K562 (cell line): ENCODE measurements around the gene ISY1.

Experiments
- CREB1 ChIP-seq, 2 experiments: sonication (generic) in 1 of 2; formaldehyde crosslinking in 1 of 2; IDR thresholded peaks; 2 replicates each; pipeline versions ENCODE4 v1.6.1 to v1.8.0; 2012 to 2022; ENCODE audit warnings: inconsistent platforms in 1 of 2, mild to moderate bottlenecking in 1 of 2, missing genetic modification reagents in 1 of 2, moderate library complexity in 1 of 2
- TF ChIP-seq, protein P1 (sequence below), 2 experiments: fragments of 450-650 bp in 1 of 2; sonication (generic) in 1 of 2; formaldehyde crosslinking in 1 of 2; IDR thresholded peaks in 1 of 2; conservative IDR thresholded peaks in 1 of 2; 2 replicates each; pipeline versions ENCODE4 v1.6.1 to v1.8.1; 2016 to 2023; ENCODE audit warnings: mild to moderate bottlenecking in 2 of 2, moderate library complexity in 2 of 2, inconsistent platforms in 1 of 2, missing genetic modification reagents in 1 of 2

GRCh38 chr3:129144786-129145185, 16.1 kb downstream of the ISY1 start:
- TF ChIP-seq CREB1 (IDR thresholded peaks at IDR 0.05) (no peak), CREB1 (CRISPR knock-in tag; IDR thresholded peaks at IDR 0.05) (no peak)
- TF ChIP-seq, protein P1, sequence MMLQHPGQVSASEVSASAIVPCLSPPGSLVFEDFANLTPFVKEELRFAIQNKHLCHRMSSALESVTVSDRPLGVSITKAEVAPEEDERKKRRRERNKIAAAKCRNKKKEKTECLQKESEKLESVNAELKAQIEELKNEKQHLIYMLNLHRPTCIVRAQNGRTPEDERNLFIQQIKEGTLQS (IDR thresholded peaks at IDR 0.05): no peak
- TF ChIP-seq, protein P1 (CRISPR knock-in tag; conservative IDR thresholded peaks at IDR 0.05): no peak
